GM23338 (cell line): ENCODE data around the gene EXD3.
A peak's percentile ranks its signal among the peaks of the same experiment; 100 is the strongest.

Experiments used
- CREB1 ChIP-seq: fragments of 250-450 bp; sonication (Bioruptor Pico); IDR thresholded peaks from 2 replicates; pipeline ENCODE4 v1.5.0; 2020; ENCODE audit warnings: low read depth, mild to moderate bottlenecking, moderate library complexity
- CTCF ChIP-seq, 2 experiments: fragments of 200-600 bp in 1 of 2; sonication (generic) in 1 of 2; conservative IDR thresholded peaks; 2 replicates each; pipeline versions ENCODE4 v1.5.1 to v1.6.1; 2016 to 2017; ENCODE audit warnings: antibody characterized with exemption in 2 of 2, low read depth in 2 of 2, mild to moderate bottlenecking in 2 of 2, moderate library complexity in 1 of 2
- ETS1 ChIP-seq: IDR thresholded peaks from 2 replicates; pipeline ENCODE4 v1.6.1; 2016; ENCODE audit warnings: antibody characterized with exemption
- EZH2 ChIP-seq: fragments of 200-600 bp; sonication (generic); IDR thresholded peaks from one replicate; pipeline ENCODE4 v1.8.0; 2017; ENCODE audit warnings: antibody characterized with exemption, mild to moderate bottlenecking, low read depth; ENCODE audit not compliant: unreplicated experiment
- EZH2phosphoT487 ChIP-seq: fragments of 200-600 bp; sonication (generic); IDR thresholded peaks from one replicate; pipeline ENCODE4 v1.8.1; 2018; ENCODE audit warnings: antibody characterized with exemption; ENCODE audit not compliant: unreplicated experiment
- JUNB ChIP-seq: IDR thresholded peaks from one replicate; pipeline ENCODE4 v1.6.1; 2016; ENCODE audit warnings: antibody characterized with exemption; ENCODE audit not compliant: unreplicated experiment
- NANOG ChIP-seq: IDR thresholded peaks from 2 replicates; pipeline ENCODE4 v1.6.1; 2016; ENCODE audit warnings: antibody characterized with exemption, borderline replicate concordance
- POLR2AphosphoS5 ChIP-seq: IDR thresholded peaks from 2 replicates; pipeline ENCODE4 v1.6.1; 2016; ENCODE audit warnings: antibody characterized with exemption, low read depth
- REST ChIP-seq: IDR thresholded peaks from one replicate; pipeline ENCODE4 v1.6.1; 2018; ENCODE audit warnings: antibody characterized with exemption; ENCODE audit not compliant: unreplicated experiment
- ZNF331 ChIP-seq: fragments of 250-450 bp; sonication (Bioruptor Pico); IDR thresholded peaks from 2 replicates; pipeline ENCODE4 v1.5.0; 2020; ENCODE audit warnings: low read depth, mild to moderate bottlenecking, moderate library complexity

GRCh38 chr9:137407590-137408300 is 15.2 kb downstream of the EXD3 start:
- 0 out of 4 replicates have a peak, but pooled peaks of 1 of the 2 experiments have one; percentile 4 for TF ChIP-seq CTCF (conservative IDR thresholded peaks at IDR 0.05; ENCODE audit: low read depth in 2 of 2)
- no peak for TF ChIP-seq ETS1
- no peak for TF ChIP-seq JUNB
- TF ChIP-seq EZH2, result no peak
- no peak for TF ChIP-seq REST
- no peak for TF ChIP-seq NANOG
- no peak for TF ChIP-seq EZH2phosphoT487
- TF ChIP-seq CREB1 (CRISPR knock-in tag), result no peak
- no peak for TF ChIP-seq POLR2AphosphoS5
- TF ChIP-seq ZNF331 (CRISPR knock-in tag), result no peak
